Right cardiac atrium (tissue), 5 donors: ENCODE data around the gene CALR. TPM values are rescaled to one million over a fixed set of nuclear protein-coding genes. Genes with fewer than 3 reads are reported as not detected.
"Not testable (repeated sequence)": the region's sequence is repeated elsewhere in the genome, so short reads cannot be mapped to it uniquely, and the experiment has no call there.

Experiments used
- ATAC-seq, 2 donors: fragments of 200-7000 bp; cut with Tn5 transposase; one replicate each; pipeline versions ENCODE4 v1.8.0 to v1.9.1; 2020; ENCODE audit warnings: moderate library complexity in 2 of 2, mild to moderate bottlenecking in 1 of 2
- DNase-seq, 3 donors: peaks; one replicate each; pipeline ENCODE4 v3.0.0-alpha.2; 2020
- H3K27ac ChIP-seq: one replicate; pipeline ENCODE4 v1.5.1; 2013; ENCODE audit warnings: mild to moderate bottlenecking, low read length, control low read depth, moderate library complexity
- H3K27me3 ChIP-seq: one replicate; pipeline ENCODE4 v1.6.1; 2013; ENCODE audit not compliant: control insufficient read depth, insufficient read depth
- H3K4me1 ChIP-seq: one replicate; pipeline ENCODE4 v1.6.1; 2013; ENCODE audit warnings: low read length; ENCODE audit not compliant: control insufficient read depth, insufficient read depth
- H3K4me3 ChIP-seq: one replicate; pipeline ENCODE4 v1.5.1; 2013; ENCODE audit warnings: low read length, control low read depth
- H3K9me3 ChIP-seq: one replicate; pipeline ENCODE4 v1.6.1; 2013; ENCODE audit warnings: low read length; ENCODE audit not compliant: control insufficient read depth
- WGBS: extraction: QIAGEN DNeasy Blood & Tissue Kit; methylation state at CpG from one replicate; pipeline ENCODE4 v1.1.7; 2013; 5-methylcytosine and 5-hydroxymethylcytosine counted together
- intact Hi-C, 4 donors: fragments of 100-400 bp; cut with DNase I; formaldehyde crosslinking; loops; one replicate each; pipeline versions ENCODE4 v1.11.0 to v1.14.0; 2022 to 2023
- polyA plus RNA-seq: library from polyadenylated mRNA; stranded (reverse); fragments of 200-250 nt; gene quantifications from one replicate; pipeline ENCODE4 v1.2.3, GENCODE V29; 2013
- total RNA-seq, 4 donors: library from RNA; stranded (reverse); fragmentation: NEBNext Ultra II Directional; extraction: Animal tissue kit (Norgen Biotek cat#: 25700); gene quantifications; one replicate each; pipeline ENCODE4 v1.2.1, GENCODE V29; 2021
- donor health status: healthy with polysubstance abuse.
- donor health status: DM: no; HTN: yes; CAD: no.
- donor health status: DM: no; HTN: no; CAD: no.
- donor health status: DM: no; HTN: yes; CAD: no; lungs with severe emphysema.
- donor health status: DM: yes; HTN: yes; CAD: no.

CALR gene
- total and polyA plus RNA-seq, 5 donors, result 314 to 703 (median 571) TPM

GRCh38 chr19:12946092-12946721, 7.8 kb downstream of the CALR start:
- no peaks in the 10 kb centered on the region for H3K27me3 ChIP-seq
- WGBS, result under 1% methylated on average over 40 of the region's 40 CpGs
- ATAC-seq (peak; percentile 78 to 83), DNase-seq (peak; percentile 75 to 90 (median 89))
- peak overlapping the region; percentile 65 for H3K27ac ChIP-seq
- H3K4me1 ChIP-seq, result no peaks in the 10 kb centered on the region
- H3K4me3 ChIP-seq, result peak overlapping the region; percentile 80
- H3K9me3 ChIP-seq, result no peaks in the 10 kb centered on the region
- intact Hi-C loops, result no loop called here

GRCh38 chr19:12946731-12947496, 8.5 kb downstream of the CALR start:
- WGBS, result 66% methylated on average over 14 of the region's 14 CpGs
- Histone ChIP-seq H3K27ac (no peak overlapping the region), H3K4me3 (peak overlapping the region; percentile 80), H3K4me1 (no peaks in the 10 kb centered on the region), H3K27me3 (no peaks in the 10 kb centered on the region), H3K9me3 (no peaks in the 10 kb centered on the region)
- no peak for ATAC-seq
- intact Hi-C loops, result no loop called here
- peak in 1 of 3 donors; percentile 11 for DNase-seq

- peak in 2 of 3 donors; percentile 56 to 69 for DNase-seq
- whole genome bisulfite sequencing, result 84% methylated on average over 28 of the region's 28 CpGs
- intact Hi-C loops, result no loop called here
- Histone ChIP-seq H3K4me3 (no peak overlapping the region), H3K27me3 (no peaks in the 10 kb centered on the region), H3K27ac (no peak overlapping the region), H3K9me3 (no peaks in the 10 kb centered on the region), H3K4me1 (peaks cover 4% of the 10 kb centered on the region)
- ATAC-seq, result no peak
Observed at GRCh38 chr19:12947702-12948611, 9.5 kb downstream of the CALR start.

- 91% methylated on average over 30 of the region's 30 CpGs for WGBS
- no peak for ATAC-seq
- no peaks in the 10 kb centered on the region for H3K9me3 ChIP-seq
- H3K4me3 ChIP-seq, result no peak overlapping the region
- intact Hi-C loops, result no loop called here
- peaks cover 7% of the 10 kb centered on the region for H3K4me1 ChIP-seq
- no peaks in the 10 kb centered on the region for H3K27me3 ChIP-seq
- no peak overlapping the region for H3K27ac ChIP-seq
- DNase-seq, result peak in 1 of 3 donors; percentile 49
Observed at GRCh38 chr19:12948612-12949362, 10.4 kb downstream of the CALR start.

GRCh38 chr19:12949363-12950283, 11.2 kb downstream of the CALR start:
- Histone ChIP-seq H3K27ac (no peak overlapping the region), H3K4me3 (no peak overlapping the region), H3K4me1 (peaks cover 7% of the 10 kb centered on the region), H3K9me3 (no peaks in the 10 kb centered on the region), H3K27me3 (no peaks in the 10 kb centered on the region)
- WGBS, result 77% methylated on average over 16 of the region's 16 CpGs
- ATAC-seq (no peak), DNase-seq (peak in 1 of 3 donors; percentile 56)
- intact Hi-C loops, result no loop called here

GRCh38 chr19:12952050-12952449, 13.6 kb downstream of the CALR start:
- intact Hi-C loops, H3K9me3 ChIP-seq, H3K27me3 ChIP-seq, H3K4me1 ChIP-seq, ATAC-seq, H3K4me3 ChIP-seq, H3K27ac ChIP-seq, DNase-seq: not testable (repeated sequence)
- 91% methylated on average over 6 of the region's 6 CpGs for WGBS

- Histone ChIP-seq H3K9me3 (no peaks in the 10 kb centered on the region), H3K27ac (peak overlapping the region; percentile 9), H3K27me3 (no peaks in the 10 kb centered on the region), H3K4me3 (no peak overlapping the region), H3K4me1 (peaks cover 7% of the 10 kb centered on the region)
- WGBS, result 43% methylated on average over 12 of the region's 12 CpGs
- ATAC-seq (peak in 1 of 2 donors; percentile 44), DNase-seq (peak in 1 of 3 donors; percentile 47)
- intact Hi-C loops, result no loop called here
Observed at GRCh38 chr19:12952488-12953137, 14.2 kb downstream of the CALR start.

GRCh38 chr19:12953138-12953798, 14.9 kb downstream of the CALR start:
- no peaks in the 10 kb centered on the region for H3K27me3 ChIP-seq
- 24% methylated on average over 11 of the region's 11 CpGs for WGBS
- no peak overlapping the region for H3K4me3 ChIP-seq
- ATAC-seq, result peak; percentile 19 to 49
- H3K27ac ChIP-seq, result peak overlapping the region; percentile 55
- peak; percentile 72 to 81 (median 78) for DNase-seq
- peaks cover 7% of the 10 kb centered on the region for H3K4me1 ChIP-seq
- intact Hi-C loops, result no loop called here
- no peaks in the 10 kb centered on the region for H3K9me3 ChIP-seq
